GM12878 (cell line): ENCODE results near the gene PRTN3.

Experiments
- BHLHE40 ChIP-seq, 2 experiments: fragments of 450-650 bp in 1 of 2; IDR thresholded peaks; 2 replicates each; pipeline ENCODE4 v1.6.1; 2011 to 2017; ENCODE audit warnings: low read depth in 2 of 2, borderline replicate concordance in 1 of 2, improper control_type of control experiment in 1 of 2, low read length in 1 of 2, mild to moderate bottlenecking in 1 of 2
- CHD1 ChIP-seq: IDR thresholded peaks from 2 replicates; pipeline ENCODE4 v1.6.1; 2012; ENCODE audit warnings: low read depth, low read length, improper control_type of control experiment
- FOS ChIP-seq: IDR thresholded peaks from 3 replicates; pipeline ENCODE4 v1.6.1; 2011; ENCODE audit warnings: borderline replicate concordance; ENCODE audit not compliant: insufficient read length; ENCODE audit errors: extremely low read depth
- GABPA ChIP-seq: IDR thresholded peaks from 2 replicates; pipeline ENCODE4 v1.6.1; 2014; ENCODE audit warnings: antibody characterized with exemption, low read depth, mild to moderate bottlenecking, inconsistent platforms
- MAX ChIP-seq: IDR thresholded peaks from 2 replicates; pipeline ENCODE4 v1.6.1; 2012; ENCODE audit warnings: low read depth, low read length, improper control_type of control experiment
- PAX5 ChIP-seq: IDR thresholded peaks from 2 replicates; pipeline ENCODE4 v1.6.1; 2011; ENCODE audit warnings: low read depth, low read length, borderline replicate concordance
- POLR2A ChIP-seq: IDR thresholded peaks from 2 replicates; pipeline ENCODE4 v1.6.1; 2011; ENCODE audit warnings: low read depth, mild to moderate bottlenecking, low read length
- REST ChIP-seq: IDR thresholded peaks from 2 replicates; pipeline ENCODE4 v1.6.1; 2012; ENCODE audit warnings: mild to moderate bottlenecking, low read depth, low read length
- SIN3A ChIP-seq: IDR thresholded peaks from 2 replicates; pipeline ENCODE4 v1.6.1; 2012; ENCODE audit warnings: low read depth, low read length, improper control_type of control experiment
- SMAD5 ChIP-seq: IDR thresholded peaks from 2 replicates; pipeline ENCODE4 v1.6.1; 2016; ENCODE audit warnings: antibody characterized with exemption, low read depth
- ZBTB33 ChIP-seq: fragments of 450-650 bp; IDR thresholded peaks from 2 replicates; pipeline ENCODE4 v1.6.1; 2017; ENCODE audit warnings: mild to moderate bottlenecking

GRCh38 chr19:862581-863314 lies 21.9 kb downstream of the PRTN3 start:
- no peak for TF ChIP-seq MAX
- no peak for TF ChIP-seq FOS
- TF ChIP-seq CHD1: no peak
- TF ChIP-seq SMAD5: no peak
- TF ChIP-seq BHLHE40 (IDR thresholded peaks at IDR 0.05; ENCODE audit: borderline replicate concordance in 1 of 2, low read depth in 2 of 2, low read length in 1 of 2): peak in 1 of 2 experiments; percentile 80; a peak in 2 of 4 replicates
- TF ChIP-seq GABPA: no peak
- no peak for TF ChIP-seq PAX5
- TF ChIP-seq ZBTB33: no peak
- TF ChIP-seq SIN3A: no peak
- no peak for TF ChIP-seq REST
- no peak; the same call in 1 of the 2 replicates for TF ChIP-seq POLR2A
